Neural cell (in vitro differentiated cells): Measurements from ENCODE around the gene SLC2A13. TPM values are rescaled to one million over a fixed set of nuclear protein-coding genes. Genes with fewer than 3 reads are reported as not detected.

Source experiments
- H2AFZ ChIP-seq: fragments of 200-600, 300-800 bp; sonication (generic), shearing (Covaris generic); 2 replicates; pipeline ENCODE4 v1.6.0; 2014; ENCODE audit warnings: low read depth, mild to moderate bottlenecking, antibody characterized with exemption, low read length, moderate library complexity
- H3F3A ChIP-seq: fragments of 200-600 bp; shearing (Covaris generic); 2 replicates; pipeline ENCODE4 v1.6.1; 2016; ENCODE audit warnings: mild to moderate bottlenecking, moderate library complexity, mixed read lengths, antibody characterized with exemption, low read length; ENCODE audit not compliant: insufficient read depth, poor library complexity, severe bottlenecking
- H3K27ac ChIP-seq: fragments of 200-600, 300-800 bp; sonication (generic), shearing (Covaris generic); 2 replicates; pipeline ENCODE4 v1.5.1; 2014; ENCODE audit warnings: mild to moderate bottlenecking, low read length, moderate library complexity
- H3K27me3 ChIP-seq: fragments of 300-800, 200-600 bp; sonication (generic), shearing (Covaris generic); 2 replicates; pipeline ENCODE4 v1.6.0; 2014; ENCODE audit warnings: mild to moderate bottlenecking, low read depth, low read length, moderate library complexity; ENCODE audit not compliant: insufficient read depth
- H3K36me3 ChIP-seq: fragments of 300-800, 200-600 bp; sonication (generic), shearing (Covaris generic); 2 replicates; pipeline ENCODE4 v1.5.1; 2014; ENCODE audit warnings: mild to moderate bottlenecking, antibody characterized with exemption, low read length, moderate library complexity; ENCODE audit not compliant: insufficient read depth
- H3K4me2 ChIP-seq: fragments of 300-800, 200-600 bp; sonication (generic), shearing (Covaris generic); 2 replicates; pipeline ENCODE4 v1.6.0; 2014; ENCODE audit warnings: mild to moderate bottlenecking, low read length
- H3K4me3 ChIP-seq: fragments of 300-800, 200-600 bp; sonication (generic), shearing (Covaris generic); 2 replicates; pipeline ENCODE4 v1.5.1; 2014; ENCODE audit warnings: mild to moderate bottlenecking, low read length, moderate library complexity
- H3K79me2 ChIP-seq: fragments of 200-600 bp; shearing (Covaris generic); replicated peaks from 2 replicates; pipeline ENCODE4 v1.6.0; 2014; ENCODE audit warnings: mild to moderate bottlenecking, low read length, moderate library complexity; ENCODE audit not compliant: insufficient read depth
- H3K9ac ChIP-seq: fragments of 300-800, 200-600 bp; sonication (generic), shearing (Covaris generic); 2 replicates; pipeline ENCODE4 v1.6.1; 2016; ENCODE audit warnings: mild to moderate bottlenecking, low read length, mixed read lengths
- H3K9me2 ChIP-seq: fragments of 200-600 bp; shearing (Covaris generic); 2 replicates; pipeline ENCODE4 v1.6.1; 2016; ENCODE audit warnings: mild to moderate bottlenecking, low read length, mixed read lengths; ENCODE audit not compliant: insufficient read depth
- H3K9me3 ChIP-seq: fragments of 200-600, 300-800 bp; sonication (generic), shearing (Covaris generic); 2 replicates; pipeline ENCODE4 v1.6.1; 2016; ENCODE audit warnings: mild to moderate bottlenecking, mixed run types, low read length, moderate library complexity, mixed read lengths
- H4K20me1 ChIP-seq: fragments of 200-600 bp; shearing (Covaris generic); 2 replicates; pipeline ENCODE4 v1.6.1; 2016; ENCODE audit warnings: mild to moderate bottlenecking, mixed run types; ENCODE audit not compliant: insufficient read depth
- CTCF ChIP-seq: fragments of 450-650 bp; IDR thresholded peaks from 2 replicates; pipeline ENCODE4 v1.5.1; 2014; ENCODE audit warnings: antibody characterized with exemption, mild to moderate bottlenecking, moderate library complexity; ENCODE audit not compliant: poor library complexity, severe bottlenecking
- EP300 ChIP-seq: fragments of 450-650 bp; conservative IDR thresholded peaks from 2 replicates; pipeline ENCODE4 v1.6.1; 2014; ENCODE audit warnings: antibody characterized with exemption, mild to moderate bottlenecking, moderate library complexity; ENCODE audit not compliant: poor library complexity, severe bottlenecking
- EZH2 ChIP-seq: fragments of 200-600, 300-800 bp; shearing (Covaris generic), sonication (generic); IDR thresholded peaks from 2 replicates; pipeline ENCODE4 v1.6.1; 2014; ENCODE audit warnings: antibody characterized with exemption, low read length, borderline replicate concordance, mild to moderate bottlenecking; ENCODE audit not compliant: insufficient read depth, poor library complexity, severe bottlenecking
- MXI1 ChIP-seq: fragments of 450-650 bp; conservative IDR thresholded peaks from 2 replicates; pipeline ENCODE4 v1.6.1; 2014; ENCODE audit warnings: antibody characterized with exemption, mild to moderate bottlenecking; ENCODE audit not compliant: poor library complexity, severe bottlenecking
- POLR2AphosphoS5 ChIP-seq: IDR thresholded peaks from 2 replicates; pipeline ENCODE4 v1.6.1; 2012
- RAD21 ChIP-seq: fragments of 450-650 bp; conservative IDR thresholded peaks from 2 replicates; pipeline ENCODE4 v1.6.1; 2014; ENCODE audit warnings: antibody characterized with exemption, mild to moderate bottlenecking, moderate library complexity
- SMC3 ChIP-seq: fragments of 450-650 bp; conservative IDR thresholded peaks from 2 replicates; pipeline ENCODE4 v1.6.1; 2014; ENCODE audit warnings: antibody characterized with exemption, mild to moderate bottlenecking, moderate library complexity; ENCODE audit not compliant: poor library complexity
- TAF1 ChIP-seq: IDR thresholded peaks from 2 replicates; pipeline ENCODE4 v1.6.1; 2012; ENCODE audit warnings: low read depth
- polyA plus RNA-seq: library from polyadenylated mRNA; depleted of rRNA; stranded (reverse); fragments of >200 nt; gene quantifications from 2 replicates; pipeline ENCODE4 v1.2.3, GENCODE V29; 2014
- TF ChIP-seq, protein P1 (sequence below): IDR thresholded peaks from 2 replicates; pipeline ENCODE4 v1.6.1; 2012; ENCODE audit warnings: borderline replicate concordance

Gene SLC2A13
- polyA plus RNA-seq, 1 donor from 2014 or later = 10.7 TPM

GRCh38 chr12:40086471-40086870, 19.4 kb downstream of the SLC2A13 start:
- H4K20me1 ChIP-seq = no peaks in the 10 kb centered on the region
- H3K9me2 ChIP-seq = no peaks in the 10 kb centered on the region
- no peaks in the 10 kb centered on the region for H3K27me3 ChIP-seq
- H3K79me2 ChIP-seq = no peaks in the 10 kb centered on the region
- H3K4me3 ChIP-seq = no peak overlapping the region
- H3F3A ChIP-seq = no peaks in the 10 kb centered on the region
- H3K36me3 ChIP-seq = no peaks in the 10 kb centered on the region
- H3K9me3 ChIP-seq = no peaks in the 10 kb centered on the region
- no peak overlapping the region for H3K9ac ChIP-seq
- H3K4me2 ChIP-seq = no peak overlapping the region
- no peak for TF ChIP-seq EZH2
- no peak for TF ChIP-seq EP300
- TF ChIP-seq, protein P1, sequence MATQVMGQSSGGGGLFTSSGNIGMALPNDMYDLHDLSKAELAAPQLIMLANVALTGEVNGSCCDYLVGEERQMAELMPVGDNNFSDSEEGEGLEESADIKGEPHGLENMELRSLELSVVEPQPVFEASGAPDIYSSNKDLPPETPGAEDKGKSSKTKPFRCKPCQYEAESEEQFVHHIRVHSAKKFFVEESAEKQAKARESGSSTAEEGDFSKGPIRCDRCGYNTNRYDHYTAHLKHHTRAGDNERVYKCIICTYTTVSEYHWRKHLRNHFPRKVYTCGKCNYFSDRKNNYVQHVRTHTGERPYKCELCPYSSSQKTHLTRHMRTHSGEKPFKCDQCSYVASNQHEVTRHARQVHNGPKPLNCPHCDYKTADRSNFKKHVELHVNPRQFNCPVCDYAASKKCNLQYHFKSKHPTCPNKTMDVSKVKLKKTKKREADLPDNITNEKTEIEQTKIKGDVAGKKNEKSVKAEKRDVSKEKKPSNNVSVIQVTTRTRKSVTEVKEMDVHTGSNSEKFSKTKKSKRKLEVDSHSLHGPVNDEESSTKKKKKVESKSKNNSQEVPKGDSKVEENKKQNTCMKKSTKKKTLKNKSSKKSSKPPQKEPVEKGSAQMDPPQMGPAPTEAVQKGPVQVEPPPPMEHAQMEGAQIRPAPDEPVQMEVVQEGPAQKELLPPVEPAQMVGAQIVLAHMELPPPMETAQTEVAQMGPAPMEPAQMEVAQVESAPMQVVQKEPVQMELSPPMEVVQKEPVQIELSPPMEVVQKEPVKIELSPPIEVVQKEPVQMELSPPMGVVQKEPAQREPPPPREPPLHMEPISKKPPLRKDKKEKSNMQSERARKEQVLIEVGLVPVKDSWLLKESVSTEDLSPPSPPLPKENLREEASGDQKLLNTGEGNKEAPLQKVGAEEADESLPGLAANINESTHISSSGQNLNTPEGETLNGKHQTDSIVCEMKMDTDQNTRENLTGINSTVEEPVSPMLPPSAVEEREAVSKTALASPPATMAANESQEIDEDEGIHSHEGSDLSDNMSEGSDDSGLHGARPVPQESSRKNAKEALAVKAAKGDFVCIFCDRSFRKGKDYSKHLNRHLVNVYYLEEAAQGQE = no peak
- no peak for TF ChIP-seq RAD21
- no peak for TF ChIP-seq MXI1
- TF ChIP-seq CTCF = no peak
- no peak for TF ChIP-seq TAF1
- TF ChIP-seq SMC3 = no peak
- TF ChIP-seq POLR2AphosphoS5 = no peak
- no peak overlapping the region for H2AFZ ChIP-seq
- H3K27ac ChIP-seq = no peak overlapping the region

- Histone ChIP-seq H3K79me2 (no peaks in the 10 kb centered on the region), H3K9me3 (no peaks in the 10 kb centered on the region), H3F3A (no peaks in the 10 kb centered on the region), H3K9ac (no peak overlapping the region), H3K36me3 (no peaks in the 10 kb centered on the region), H4K20me1 (no peaks in the 10 kb centered on the region), H3K27me3 (no peaks in the 10 kb centered on the region), H3K4me3 (no peak overlapping the region), H3K4me2 (no peak overlapping the region), H3K9me2 (no peaks in the 10 kb centered on the region), H2AFZ (no peak overlapping the region), H3K27ac (no peak overlapping the region)
- TF ChIP-seq MXI1 = no peak
- TF ChIP-seq SMC3 = no peak
- no peak for TF ChIP-seq RAD21
- no peak for TF ChIP-seq CTCF
- TF ChIP-seq EP300 = no peak
- TF ChIP-seq, protein P1 = no peak
- no peak for TF ChIP-seq TAF1
- TF ChIP-seq EZH2 = no peak
- no peak for TF ChIP-seq POLR2AphosphoS5
These were observed 27.6 kb downstream of the SLC2A13 start for GRCh38 chr12:40078266-40078665.
